GM23338 (cell line): Measurements from ENCODE around the gene PER2. TPM values are rescaled to one million over a fixed set of nuclear protein-coding genes. Genes with fewer than 3 reads are reported as not detected.

Experiments
- ATAC-seq: fragments of 200-7000 bp; cut with Tn5 transposase; 3 replicates; pipeline ENCODE4 v1.9.1; 2020
- DNase-seq: peaks from one replicate; pipeline ENCODE4 v3.0.0-alpha.2; 2015; ENCODE audit warnings: low spot score
- H2AFZ ChIP-seq: fragments of 200-600 bp; sonication (generic); 2 replicates; pipeline ENCODE4 v1.8.0; 2016; ENCODE audit warnings: antibody characterized with exemption, mild to moderate bottlenecking, moderate library complexity
- H3F3A ChIP-seq: fragments of 200-600 bp; sonication (generic); replicated peaks from 2 replicates; pipeline ENCODE4 v1.8.0; 2017; ENCODE audit warnings: antibody characterized with exemption, mixed run types, low read depth
- H3K27ac ChIP-seq: fragments of 200-600 bp; sonication (generic); 2 replicates; pipeline ENCODE4 v1.6.1; 2016; ENCODE audit warnings: low read depth
- H3K27me3 ChIP-seq: fragments of 200-600 bp; sonication (generic); 2 replicates; pipeline ENCODE4 v1.8.0; 2016; ENCODE audit warnings: mild to moderate bottlenecking, mixed run types, moderate library complexity; ENCODE audit not compliant: insufficient read depth
- H3K36me3 ChIP-seq: fragments of 200-600 bp; sonication (generic); 2 replicates; pipeline ENCODE4 v1.8.0; 2016; ENCODE audit warnings: mild to moderate bottlenecking; ENCODE audit not compliant: insufficient read depth
- H3K4me1 ChIP-seq: fragments of 200-600 bp; sonication (generic); 2 replicates; pipeline ENCODE4 v1.8.0; 2016; ENCODE audit warnings: mild to moderate bottlenecking, moderate library complexity; ENCODE audit not compliant: insufficient read depth
- H3K4me2 ChIP-seq: fragments of 200-600 bp; sonication (generic); 2 replicates; pipeline ENCODE4 v1.7.1; 2017; ENCODE audit warnings: mixed run types
- H3K4me3 ChIP-seq: fragments of 200-600 bp; sonication (generic); 2 replicates; pipeline ENCODE4 v1.6.1; 2016; ENCODE audit warnings: mixed run types
- H3K79me2 ChIP-seq: fragments of 200-600 bp; sonication (generic); replicated peaks from 2 replicates; pipeline ENCODE4 v1.8.0; 2017; ENCODE audit warnings: mild to moderate bottlenecking; ENCODE audit not compliant: insufficient read depth
- H3K9me2 ChIP-seq: fragments of 200-600 bp; sonication (generic); 2 replicates; pipeline ENCODE4 v1.8.0; 2017; ENCODE audit not compliant: insufficient read depth
- H4K20me1 ChIP-seq: fragments of 200-600 bp; sonication (generic); replicated peaks from 2 replicates; pipeline ENCODE4 v1.8.0; 2017; ENCODE audit warnings: mild to moderate bottlenecking; ENCODE audit not compliant: insufficient read depth
- H3K27ac Mint-ChIP-seq: 2 replicates; pipeline ENCODE4 v1.8.0; 2020; ENCODE audit warnings: inconsistent platforms, mild to moderate bottlenecking, moderate library complexity, mixed read lengths
- H3K27me3 Mint-ChIP-seq: 3 replicates; pipeline ENCODE4 v1.8.0; 2022; ENCODE audit warnings: low read depth, mild to moderate bottlenecking, moderate library complexity, mixed read lengths, inconsistent platforms; ENCODE audit not compliant: insufficient read depth, poor library complexity
- H3K36me3 Mint-ChIP-seq: 3 replicates; pipeline ENCODE4 v1.8.0; 2021; ENCODE audit warnings: low read depth, mild to moderate bottlenecking, inconsistent platforms, moderate library complexity, mixed read lengths
- H3K4me1 Mint-ChIP-seq: 3 replicates; pipeline ENCODE4 v1.8.0; 2020; ENCODE audit warnings: mild to moderate bottlenecking, inconsistent platforms, mixed read lengths
- H3K4me3 Mint-ChIP-seq: 3 replicates; pipeline ENCODE4 v1.8.0; 2021; ENCODE audit warnings: moderate library complexity, mild to moderate bottlenecking, inconsistent platforms, mixed read lengths
- H3K9me3 Mint-ChIP-seq: 3 replicates; pipeline ENCODE4 v1.8.0; 2020; ENCODE audit warnings: moderate library complexity, mild to moderate bottlenecking, inconsistent platforms, mixed read lengths
- CREB1 ChIP-seq: fragments of 250-450 bp; sonication (Bioruptor Pico); IDR thresholded peaks from 2 replicates; pipeline ENCODE4 v1.5.0; 2020; ENCODE audit warnings: low read depth, mild to moderate bottlenecking, moderate library complexity
- EZH2 ChIP-seq: fragments of 200-600 bp; sonication (generic); IDR thresholded peaks from one replicate; pipeline ENCODE4 v1.8.0; 2017; ENCODE audit warnings: antibody characterized with exemption, mild to moderate bottlenecking, low read depth; ENCODE audit not compliant: unreplicated experiment
- EZH2phosphoT487 ChIP-seq: fragments of 200-600 bp; sonication (generic); IDR thresholded peaks from one replicate; pipeline ENCODE4 v1.8.1; 2018; ENCODE audit warnings: antibody characterized with exemption; ENCODE audit not compliant: unreplicated experiment
- JUNB ChIP-seq: IDR thresholded peaks from one replicate; pipeline ENCODE4 v1.6.1; 2016; ENCODE audit warnings: antibody characterized with exemption; ENCODE audit not compliant: unreplicated experiment
- NANOG ChIP-seq: IDR thresholded peaks from 2 replicates; pipeline ENCODE4 v1.6.1; 2016; ENCODE audit warnings: antibody characterized with exemption, borderline replicate concordance
- POLR2AphosphoS5 ChIP-seq: IDR thresholded peaks from 2 replicates; pipeline ENCODE4 v1.6.1; 2016; ENCODE audit warnings: antibody characterized with exemption, low read depth
- STAT1 ChIP-seq: IDR thresholded peaks from one replicate; pipeline ENCODE4 v1.6.1; 2016; ENCODE audit warnings: antibody characterized with exemption; ENCODE audit not compliant: unreplicated experiment
- ZNF114 ChIP-seq: fragments of 250-450 bp; sonication (Bioruptor Pico); IDR thresholded peaks from 2 replicates; pipeline ENCODE4 v1.5.0; 2020; ENCODE audit warnings: mild to moderate bottlenecking, moderate library complexity
- ZNF331 ChIP-seq: fragments of 250-450 bp; sonication (Bioruptor Pico); IDR thresholded peaks from 2 replicates; pipeline ENCODE4 v1.5.0; 2020; ENCODE audit warnings: low read depth, mild to moderate bottlenecking, moderate library complexity
- polyA plus RNA-seq: library from polyadenylated mRNA; unstranded; fragments of >200 nt; fragmentation: Nextera tagmentation; extraction: Ambion mirVana; gene quantifications from 2 replicates; pipeline ENCODE4 v1.2.1, GENCODE V29; 2016
- total RNA-seq: library from RNA; depleted of rRNA; stranded (reverse); fragments of >200 nt; shearing (Covaris generic); gene quantifications from 2 replicates; pipeline ENCODE4 v1.2.3, GENCODE V29; 2014
- TF ChIP-seq, protein P1 (sequence below): IDR thresholded peaks from 2 replicates; pipeline ENCODE4 v1.6.1; 2016; ENCODE audit warnings: antibody characterized with exemption
- TF ChIP-seq, protein P2 (sequence below): fragments of 250-450 bp; sonication (Bioruptor Pico); IDR thresholded peaks from 2 replicates; pipeline ENCODE4 v1.5.0; 2020; ENCODE audit warnings: mild to moderate bottlenecking, moderate library complexity
- TF ChIP-seq, protein P3 (sequence below): IDR thresholded peaks from one replicate; pipeline ENCODE4 v1.6.1; 2018; ENCODE audit warnings: antibody characterized with exemption; ENCODE audit not compliant: unreplicated experiment

The PER2 gene
- total and polyA plus RNA-seq, 2 experiments from 2014 or later = 2.2 to 4.6 TPM

DNA sequence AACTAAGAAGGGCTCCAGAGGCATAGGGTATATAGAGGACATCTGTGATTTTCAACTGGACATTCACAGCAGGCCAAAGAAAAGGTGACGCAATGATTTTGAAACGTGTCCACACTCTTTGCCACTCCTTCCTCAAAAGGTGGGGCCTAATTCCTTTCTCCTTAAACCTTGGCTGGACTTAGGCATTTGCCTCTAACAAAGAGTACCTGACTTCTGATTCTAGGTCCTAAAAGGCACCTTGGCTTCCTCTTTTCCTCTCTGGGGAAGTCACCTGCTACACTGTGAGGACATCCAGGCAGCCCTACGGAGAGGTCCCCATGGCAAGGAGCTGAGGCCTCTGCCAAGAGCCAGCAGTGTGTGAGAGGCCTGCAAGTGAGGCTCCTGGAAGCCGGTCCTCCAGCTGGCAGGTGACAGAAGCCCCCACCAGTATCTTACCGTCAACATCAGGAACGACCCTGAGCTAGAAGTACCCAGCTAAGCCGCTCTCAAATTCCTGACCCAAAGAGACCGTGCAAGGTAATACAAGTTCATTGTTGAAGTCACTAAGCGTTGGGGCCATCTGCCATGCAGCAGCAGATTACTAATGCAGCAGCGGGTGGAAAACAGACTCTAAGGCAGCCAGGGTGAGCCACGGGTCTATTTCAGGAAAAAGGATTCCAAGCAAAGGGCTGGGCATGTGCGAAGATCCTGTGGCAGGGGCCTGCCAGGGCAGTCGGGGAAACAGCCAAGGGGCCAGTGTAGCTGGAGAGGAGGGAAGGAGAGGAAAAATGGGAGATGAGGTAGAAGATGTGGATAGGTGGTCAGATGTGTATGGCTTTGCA, 41.2 kb downstream of the PER2 start (continued):
- TF ChIP-seq EZH2 = no peak

DNA sequence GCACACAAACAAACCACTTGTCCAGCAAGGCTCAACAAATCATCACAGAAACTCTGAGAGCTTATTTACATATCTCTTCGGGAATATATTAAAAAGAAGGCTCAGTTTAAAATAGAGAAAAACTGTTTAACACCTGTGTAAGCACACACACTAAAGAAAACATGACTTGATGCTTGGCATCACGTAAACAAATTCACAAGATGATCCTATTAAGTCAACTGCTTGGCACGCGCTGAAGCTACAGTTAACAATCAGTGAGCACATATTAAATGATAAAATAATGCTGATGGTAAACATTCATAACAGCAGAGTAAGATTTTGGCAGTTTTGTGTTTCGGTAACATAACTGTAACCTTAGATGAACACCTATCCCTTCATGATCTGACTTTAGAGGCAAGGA, 44.3 kb downstream of the PER2 start:
- H3K4me1 Mint-ChIP-seq = peaks cover 20% of the 10 kb centered on the region
- H2AFZ ChIP-seq = no peak overlapping the region
- peaks cover 7% of the 10 kb centered on the region; the same call in 1 of the 2 replicates for H3K4me1 ChIP-seq
- H3K27me3 ChIP-seq = peaks cover 19% of the 10 kb centered on the region
- TF ChIP-seq CREB1 (CRISPR knock-in tag) = no peak
- TF ChIP-seq, protein P1, sequence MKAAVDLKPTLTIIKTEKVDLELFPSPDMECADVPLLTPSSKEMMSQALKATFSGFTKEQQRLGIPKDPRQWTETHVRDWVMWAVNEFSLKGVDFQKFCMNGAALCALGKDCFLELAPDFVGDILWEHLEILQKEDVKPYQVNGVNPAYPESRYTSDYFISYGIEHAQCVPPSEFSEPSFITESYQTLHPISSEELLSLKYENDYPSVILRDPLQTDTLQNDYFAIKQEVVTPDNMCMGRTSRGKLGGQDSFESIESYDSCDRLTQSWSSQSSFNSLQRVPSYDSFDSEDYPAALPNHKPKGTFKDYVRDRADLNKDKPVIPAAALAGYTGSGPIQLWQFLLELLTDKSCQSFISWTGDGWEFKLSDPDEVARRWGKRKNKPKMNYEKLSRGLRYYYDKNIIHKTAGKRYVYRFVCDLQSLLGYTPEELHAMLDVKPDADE = no peak
- TF ChIP-seq ZNF114 (CRISPR knock-in tag) = no peak
- TF ChIP-seq, protein P2, sequence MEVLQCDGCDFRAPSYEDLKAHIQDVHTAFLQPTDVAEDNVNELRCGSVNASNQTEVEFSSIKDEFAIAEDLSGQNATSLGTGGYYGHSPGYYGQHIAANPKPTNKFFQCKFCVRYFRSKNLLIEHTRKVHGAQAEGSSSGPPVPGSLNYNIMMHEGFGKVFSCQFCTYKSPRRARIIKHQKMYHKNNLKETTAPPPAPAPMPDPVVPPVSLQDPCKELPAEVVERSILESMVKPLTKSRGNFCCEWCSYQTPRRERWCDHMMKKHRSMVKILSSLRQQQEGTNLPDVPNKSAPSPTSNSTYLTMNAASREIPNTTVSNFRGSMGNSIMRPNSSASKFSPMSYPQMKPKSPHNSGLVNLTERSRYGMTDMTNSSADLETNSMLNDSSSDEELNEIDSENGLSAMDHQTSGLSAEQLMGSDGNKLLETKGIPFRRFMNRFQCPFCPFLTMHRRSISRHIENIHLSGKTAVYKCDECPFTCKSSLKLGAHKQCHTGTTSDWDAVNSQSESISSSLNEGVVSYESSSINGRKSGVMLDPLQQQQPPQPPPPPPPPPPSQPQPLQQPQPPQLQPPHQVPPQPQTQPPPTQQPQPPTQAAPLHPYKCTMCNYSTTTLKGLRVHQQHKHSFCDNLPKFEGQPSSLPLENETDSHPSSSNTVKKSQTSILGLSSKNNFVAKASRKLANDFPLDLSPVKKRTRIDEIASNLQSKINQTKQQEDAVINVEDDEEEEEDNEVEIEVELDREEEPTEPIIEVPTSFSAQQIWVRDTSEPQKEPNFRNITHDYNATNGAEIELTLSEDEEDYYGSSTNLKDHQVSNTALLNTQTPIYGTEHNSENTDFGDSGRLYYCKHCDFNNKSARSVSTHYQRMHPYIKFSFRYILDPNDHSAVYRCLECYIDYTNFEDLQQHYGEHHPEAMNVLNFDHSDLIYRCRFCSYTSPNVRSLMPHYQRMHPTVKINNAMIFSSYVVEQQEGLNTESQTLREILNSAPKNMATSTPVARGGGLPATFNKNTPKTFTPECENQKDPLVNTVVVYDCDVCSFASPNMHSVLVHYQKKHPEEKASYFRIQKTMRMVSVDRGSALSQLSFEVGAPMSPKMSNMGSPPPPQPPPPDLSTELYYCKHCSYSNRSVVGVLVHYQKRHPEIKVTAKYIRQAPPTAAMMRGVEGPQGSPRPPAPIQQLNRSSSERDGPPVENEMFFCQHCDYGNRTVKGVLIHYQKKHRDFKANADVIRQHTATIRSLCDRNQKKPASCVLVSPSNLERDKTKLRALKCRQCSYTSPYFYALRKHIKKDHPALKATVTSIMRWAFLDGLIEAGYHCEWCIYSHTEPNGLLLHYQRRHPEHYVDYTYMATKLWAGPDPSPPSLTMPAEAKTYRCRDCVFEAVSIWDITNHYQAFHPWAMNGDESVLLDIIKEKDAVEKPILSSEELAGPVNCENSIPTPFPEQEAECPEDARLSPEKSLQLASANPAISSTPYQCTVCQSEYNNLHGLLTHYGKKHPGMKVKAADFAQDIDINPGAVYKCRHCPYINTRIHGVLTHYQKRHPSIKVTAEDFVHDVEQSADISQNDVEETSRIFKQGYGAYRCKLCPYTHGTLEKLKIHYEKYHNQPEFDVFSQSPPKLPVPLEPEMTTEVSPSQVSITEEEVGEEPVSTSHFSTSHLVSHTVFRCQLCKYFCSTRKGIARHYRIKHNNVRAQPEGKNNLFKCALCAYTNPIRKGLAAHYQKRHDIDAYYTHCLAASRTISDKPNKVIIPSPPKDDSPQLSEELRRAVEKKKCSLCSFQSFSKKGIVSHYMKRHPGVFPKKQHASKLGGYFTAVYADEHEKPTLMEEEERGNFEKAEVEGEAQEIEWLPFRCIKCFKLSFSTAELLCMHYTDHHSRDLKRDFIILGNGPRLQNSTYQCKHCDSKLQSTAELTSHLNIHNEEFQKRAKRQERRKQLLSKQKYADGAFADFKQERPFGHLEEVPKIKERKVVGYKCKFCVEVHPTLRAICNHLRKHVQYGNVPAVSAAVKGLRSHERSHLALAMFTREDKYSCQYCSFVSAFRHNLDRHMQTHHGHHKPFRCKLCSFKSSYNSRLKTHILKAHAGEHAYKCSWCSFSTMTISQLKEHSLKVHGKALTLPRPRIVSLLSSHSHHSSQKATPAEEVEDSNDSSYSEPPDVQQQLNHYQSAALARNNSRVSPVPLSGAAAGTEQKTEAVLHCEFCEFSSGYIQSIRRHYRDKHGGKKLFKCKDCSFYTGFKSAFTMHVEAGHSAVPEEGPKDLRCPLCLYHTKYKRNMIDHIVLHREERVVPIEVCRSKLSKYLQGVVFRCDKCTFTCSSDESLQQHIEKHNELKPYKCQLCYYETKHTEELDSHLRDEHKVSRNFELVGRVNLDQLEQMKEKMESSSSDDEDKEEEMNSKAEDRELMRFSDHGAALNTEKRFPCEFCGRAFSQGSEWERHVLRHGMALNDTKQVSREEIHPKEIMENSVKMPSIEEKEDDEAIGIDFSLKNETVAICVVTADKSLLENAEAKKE (CRISPR knock-in tag) = no peak
- no peak for TF ChIP-seq STAT1
- no peak for TF ChIP-seq JUNB
- no peak for TF ChIP-seq ZNF331 (CRISPR knock-in tag)
- TF ChIP-seq, protein P3, sequence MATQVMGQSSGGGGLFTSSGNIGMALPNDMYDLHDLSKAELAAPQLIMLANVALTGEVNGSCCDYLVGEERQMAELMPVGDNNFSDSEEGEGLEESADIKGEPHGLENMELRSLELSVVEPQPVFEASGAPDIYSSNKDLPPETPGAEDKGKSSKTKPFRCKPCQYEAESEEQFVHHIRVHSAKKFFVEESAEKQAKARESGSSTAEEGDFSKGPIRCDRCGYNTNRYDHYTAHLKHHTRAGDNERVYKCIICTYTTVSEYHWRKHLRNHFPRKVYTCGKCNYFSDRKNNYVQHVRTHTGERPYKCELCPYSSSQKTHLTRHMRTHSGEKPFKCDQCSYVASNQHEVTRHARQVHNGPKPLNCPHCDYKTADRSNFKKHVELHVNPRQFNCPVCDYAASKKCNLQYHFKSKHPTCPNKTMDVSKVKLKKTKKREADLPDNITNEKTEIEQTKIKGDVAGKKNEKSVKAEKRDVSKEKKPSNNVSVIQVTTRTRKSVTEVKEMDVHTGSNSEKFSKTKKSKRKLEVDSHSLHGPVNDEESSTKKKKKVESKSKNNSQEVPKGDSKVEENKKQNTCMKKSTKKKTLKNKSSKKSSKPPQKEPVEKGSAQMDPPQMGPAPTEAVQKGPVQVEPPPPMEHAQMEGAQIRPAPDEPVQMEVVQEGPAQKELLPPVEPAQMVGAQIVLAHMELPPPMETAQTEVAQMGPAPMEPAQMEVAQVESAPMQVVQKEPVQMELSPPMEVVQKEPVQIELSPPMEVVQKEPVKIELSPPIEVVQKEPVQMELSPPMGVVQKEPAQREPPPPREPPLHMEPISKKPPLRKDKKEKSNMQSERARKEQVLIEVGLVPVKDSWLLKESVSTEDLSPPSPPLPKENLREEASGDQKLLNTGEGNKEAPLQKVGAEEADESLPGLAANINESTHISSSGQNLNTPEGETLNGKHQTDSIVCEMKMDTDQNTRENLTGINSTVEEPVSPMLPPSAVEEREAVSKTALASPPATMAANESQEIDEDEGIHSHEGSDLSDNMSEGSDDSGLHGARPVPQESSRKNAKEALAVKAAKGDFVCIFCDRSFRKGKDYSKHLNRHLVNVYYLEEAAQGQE = no peak
- no peak for TF ChIP-seq EZH2
- TF ChIP-seq EZH2phosphoT487 = no peak
- TF ChIP-seq NANOG = no peak
- TF ChIP-seq POLR2AphosphoS5 = no peak
- H3K9me3 Mint-ChIP-seq = peaks cover 3% of the 10 kb centered on the region; the same call in 1 of the 3 replicates
- peaks cover 4% of the 10 kb centered on the region; the same call in 1 of the 2 replicates for H3F3A ChIP-seq
- no peaks in the 10 kb centered on the region for H3K9me2 ChIP-seq
- no peak overlapping the region for H3K4me2 ChIP-seq
- no peaks in the 10 kb centered on the region for H3K36me3 ChIP-seq
- DNase-seq (no peak), ATAC-seq (no peak)
- H4K20me1 ChIP-seq = no peaks in the 10 kb centered on the region
- no peak overlapping the region for H3K4me3 Mint-ChIP-seq
- H3K27me3 Mint-ChIP-seq = peaks cover 26% of the 10 kb centered on the region
- no peaks in the 10 kb centered on the region for H3K79me2 ChIP-seq
- no peak overlapping the region for H3K27ac ChIP-seq
- H3K27ac Mint-ChIP-seq = no peak overlapping the region
- H3K36me3 Mint-ChIP-seq = peaks cover 6% of the 10 kb centered on the region
- no peak overlapping the region for H3K4me3 ChIP-seq
